NCI-H2107 treated with DMSO at 0.1 percent for 48 hours (cell line): Measurements from ENCODE around the gene XRCC1.

ENCODE experiments used
- DNase-seq: peaks from one replicate; lab custom pipeline; 2025; ENCODE audit not compliant: unreplicated experiment; lab: John Stamatoyannopoulos, UW

Gene XRCC1

GRCh38 chr19:43581467-43581866 lies 6.1 kb upstream of the XRCC1 start:
- DNase-seq: no peak

- DNase-seq: no peak
Observed at GRCh38 chr19:43578787-43579186, 3.5 kb upstream of the XRCC1 start.

- no peak for DNase-seq
Observed at GRCh38 chr19:43575955-43576878, 890 bp upstream of the XRCC1 start.

- no peak for DNase-seq
Observed at GRCh38 chr19:43574424-43575155, 737 bp downstream of the XRCC1 start.

- peak; percentile 41 for DNase-seq
Observed at GRCh38 chr19:43572171-43572588, 3.1 kb downstream of the XRCC1 start.

GRCh38 chr19:43570174-43570791 lies 5.0 kb downstream of the XRCC1 start:
- peak; percentile 86 for DNase-seq

- no peak for DNase-seq
Observed at GRCh38 chr19:43569657-43570056, 5.7 kb downstream of the XRCC1 start.

- no peak for DNase-seq
Observed at GRCh38 chr19:43564800-43565199, 10.5 kb downstream of the XRCC1 start.

- no peak for DNase-seq
Observed at GRCh38 chr19:43563816-43564457, 11.4 kb downstream of the XRCC1 start.

GRCh38 chr19:43562698-43563241 lies 12.6 kb downstream of the XRCC1 start:
- peak; percentile 76 for DNase-seq

GRCh38 chr19:43562226-43562697 lies 13.1 kb downstream of the XRCC1 start:
- DNase-seq: no peak

- DNase-seq: no peak
Observed at GRCh38 chr19:43561139-43561970, 14.0 kb downstream of the XRCC1 start.

GRCh38 chr19:43560687-43561086 lies 14.6 kb downstream of the XRCC1 start:
- DNase-seq: no peak

GRCh38 chr19:43555185-43555770 lies 20.0 kb downstream of the XRCC1 start:
- peak; percentile 46 for DNase-seq

- DNase-seq: no peak
Observed at GRCh38 chr19:43554317-43554895, 20.9 kb downstream of the XRCC1 start.

GRCh38 chr19:43553656-43554055 lies 21.7 kb downstream of the XRCC1 start:
- DNase-seq: no peak

GRCh38 chr19:43552616-43553015 lies 22.7 kb downstream of the XRCC1 start:
- no peak for DNase-seq

- DNase-seq: no peak
Observed at GRCh38 chr19:43552198-43552450, 23.2 kb downstream of the XRCC1 start.

- no peak for DNase-seq
Observed at GRCh38 chr19:43551399-43552197, 23.7 kb downstream of the XRCC1 start.
